CD14-positive monocyte (primary cell): ENCODE measurements around the gene FGFBP1. TPM values are rescaled to one million over a fixed set of nuclear protein-coding genes. Genes with fewer than 3 reads are reported as not detected.

Experiments
- DNase-seq, 3 donors: peaks; one replicate each; pipeline ENCODE4 v3.0.0-alpha.2; 2011 to 2022
- H2AFZ ChIP-seq: 2 replicates; pipeline ENCODE4 v1.6.0; 2012; ENCODE audit warnings: mild to moderate bottlenecking, low read depth, low read length, inconsistent platforms; ENCODE audit not compliant: insufficient read depth, poor library complexity, severe bottlenecking
- H3K27ac ChIP-seq, 2 donors: 1 replicate in 1 of 2; 2 replicates in 1 of 2; pipeline ENCODE4 v1.5.1; 2012 to 2013; ENCODE audit warnings: low read length in 2 of 2, control low read depth in 1 of 2, inconsistent platforms in 1 of 2, low read depth in 1 of 2, mild to moderate bottlenecking in 1 of 2
- H3K27me3 ChIP-seq, 2 donors: one replicate each; pipeline versions ENCODE4 v1.6.0 to v1.6.1; 2011 to 2013; ENCODE audit warnings: low read length in 2 of 2; ENCODE audit not compliant: control insufficient read depth in 2 of 2, insufficient read depth in 2 of 2
- H3K36me3 ChIP-seq, 2 donors: replicated peaks in 1 of 2; 1 replicate in 1 of 2; 2 replicates in 1 of 2; pipeline versions ENCODE4 v1.5.1 to v1.6.1; 2012 to 2013; ENCODE audit warnings: low read length in 2 of 2, control low read depth in 1 of 2, inconsistent platforms in 1 of 2, mild to moderate bottlenecking in 1 of 2; ENCODE audit not compliant: insufficient read depth in 2 of 2, control insufficient read depth in 1 of 2
- H3K4me1 ChIP-seq, 2 donors: 1 replicate in 1 of 2; 2 replicates in 1 of 2; pipeline versions ENCODE4 v1.5.1 to v1.6.1; 2012 to 2013; ENCODE audit warnings: low read length in 2 of 2, control low read depth in 1 of 2, inconsistent platforms in 1 of 2, mild to moderate bottlenecking in 1 of 2, moderate library complexity in 1 of 2; ENCODE audit not compliant: insufficient read depth in 2 of 2, control insufficient read depth in 1 of 2
- H3K4me2 ChIP-seq: replicated peaks from 2 replicates; pipeline ENCODE3; 2012; ENCODE audit warnings: low read length, moderate library complexity, mild to moderate bottlenecking; ENCODE audit not compliant: poor library complexity, severe bottlenecking; ENCODE audit errors: extremely low read depth
- H3K4me3 ChIP-seq, 3 experiments: fragments of 200-600 bp in 1 of 3; sonication (generic) in 1 of 3; replicated peaks in 1 of 3; 1 replicate in 2 of 3; 2 replicates in 1 of 3; pipeline ENCODE4 v1.5.1; 2011 to 2013; ENCODE audit warnings: low read length in 3 of 3, mild to moderate bottlenecking in 3 of 3, control low read depth in 2 of 3, low read depth in 2 of 3, inconsistent platforms in 1 of 3, moderate library complexity in 1 of 3
- H3K79me2 ChIP-seq: 2 replicates; pipeline ENCODE4 v1.6.0; 2012; ENCODE audit warnings: mild to moderate bottlenecking, control low read depth, inconsistent platforms, low read length, moderate library complexity; ENCODE audit not compliant: insufficient read depth
- H3K9ac ChIP-seq: 2 replicates; pipeline ENCODE4 v1.6.0; 2017; ENCODE audit warnings: low read length, mild to moderate bottlenecking; ENCODE audit not compliant: insufficient read depth, poor library complexity, severe bottlenecking
- H3K9me3 ChIP-seq, 2 donors: replicated peaks in 1 of 2; 1 replicate in 1 of 2; 2 replicates in 1 of 2; pipeline versions ENCODE4 v1.5.1 to v1.6.1; 2012 to 2013; ENCODE audit warnings: low read length in 2 of 2, control low read depth in 1 of 2; ENCODE audit not compliant: control insufficient read depth in 1 of 2, insufficient read depth in 1 of 2
- H4K20me1 ChIP-seq: 2 replicates; pipeline ENCODE4 v1.6.0; 2012; ENCODE audit warnings: mild to moderate bottlenecking, low read length, control low read depth, moderate library complexity; ENCODE audit not compliant: insufficient read depth
- H3K27ac Mint-ChIP-seq, 7 donors: one replicate each; pipeline ENCODE4 v1.8.0; 2020; ENCODE audit warnings: mild to moderate bottlenecking in 7 of 7, mixed read lengths in 7 of 7, moderate library complexity in 6 of 7, inconsistent platforms in 2 of 7
- H3K27me3 Mint-ChIP-seq, 3 donors: one replicate each; pipeline ENCODE4 v1.8.0; 2021 to 2022; ENCODE audit warnings: low read depth in 3 of 3, mild to moderate bottlenecking in 3 of 3, mixed read lengths in 3 of 3, moderate library complexity in 3 of 3, inconsistent platforms in 1 of 3
- H3K36me3 Mint-ChIP-seq, 2 donors: one replicate each; pipeline ENCODE4 v1.8.0; 2020; ENCODE audit warnings: mixed read lengths in 2 of 2, inconsistent platforms in 1 of 2, mild to moderate bottlenecking in 1 of 2
- H3K4me1 Mint-ChIP-seq: one replicate; pipeline ENCODE4 v1.8.0; 2020; ENCODE audit warnings: mild to moderate bottlenecking, mixed read lengths
- H3K4me3 Mint-ChIP-seq, 2 donors: one replicate each; pipeline ENCODE4 v1.8.0; 2020; ENCODE audit warnings: mild to moderate bottlenecking in 2 of 2, mixed read lengths in 2 of 2, moderate library complexity in 1 of 2
- H3K9me3 Mint-ChIP-seq, 7 donors: one replicate each; pipeline ENCODE4 v1.8.0; 2020 to 2022; ENCODE audit warnings: mixed read lengths in 7 of 7, mild to moderate bottlenecking in 6 of 7, moderate library complexity in 6 of 7, inconsistent platforms in 2 of 7
- CTCF ChIP-seq: fragments of 200-600 bp; IDR thresholded peaks from one replicate; pipeline ENCODE4 v1.8.0; 2022; ENCODE audit warnings: antibody characterized with exemption, mild to moderate bottlenecking
- WGBS: methylation state at CpG from one replicate; pipeline ENCODE4 v1.1.5; 2013; ENCODE audit warnings: missing lambda C conversion rate; ENCODE audit not compliant: insufficient coverage; 5-methylcytosine and 5-hydroxymethylcytosine counted together
- intact Hi-C, 2 donors: fragments of 100-400 bp; cut with micrococcal nuclease; formaldehyde crosslinking; loops; one replicate each; pipeline versions ENCODE4 v1.15.0 to v1.15.1; 2023
- polyA minus RNA-seq: library from RNA; depleted of rRNA, polyadenylated mRNA; stranded (reverse); fragments of >200 nt; gene quantifications from 2 replicates; pipeline ENCODE4 v1.2.3, GENCODE V29; 2012
- polyA plus RNA-seq, 3 donors: library from polyadenylated mRNA; depleted of rRNA in 1 of 3; unstranded in 2 of 3; stranded (reverse) in 1 of 3; fragments of 300-500 nt in 2 of 3; fragments of >200 nt in 1 of 3; fragmentation: Illumina TruSeq in 2 of 3; gene quantifications; 1 replicate in 2 of 3; 2 replicates in 1 of 3; pipeline ENCODE4 v1.2.3, GENCODE V29; 2012 to 2021
- total RNA-seq, 12 experiments: library from RNA in 1 of 12; stranded (reverse) in 1 of 12; fragments of 120-200 nt in 1 of 12; gene quantifications; one replicate each; pipeline ENCODE4 v1.2.4 and lab custom pipeline; 2013 to 2026; ENCODE audit warnings: mixed read lengths in 6 of 12, inconsistent platforms in 1 of 12

The FGFBP1 gene
- total RNA-seq (2013): not detected
- polyA plus RNA-seq (not detected), polyA minus RNA-seq (not detected in 2 replicates), total RNA-seq (lab: John Stamatoyannopoulos, UW) (0 to 0.35 (median 0) reads per million in 11 experiments)

- no peaks in the 10 kb centered on the region for H3K4me1 ChIP-seq
- intact Hi-C loops: no loop called here
- no peak for TF ChIP-seq CTCF
- DNase-seq: no peak
- whole genome bisulfite sequencing: no CpG with 5 or more reads among the region's 4 CpGs
- no peaks in the 10 kb centered on the region for H3K27me3 ChIP-seq
- H3K27ac ChIP-seq: no peak within 1 kb of the TSS
- H3K4me1 Mint-ChIP-seq: no peaks in the 10 kb centered on the region
- H3K36me3 Mint-ChIP-seq: no peaks in the 10 kb centered on the region
- no peak within 1 kb of the TSS for H3K4me3 ChIP-seq
- H4K20me1 ChIP-seq: no peaks in the 10 kb centered on the region
- H3K9me3 Mint-ChIP-seq: no peaks in the 10 kb centered on the region
- H3K4me3 Mint-ChIP-seq: no peak within 1 kb of the TSS
- peaks cover 0 to 5% (median 1%) of the 10 kb centered on the region in 3 donors for H3K27me3 Mint-ChIP-seq
- no peaks in the 10 kb centered on the region for H3K9me3 ChIP-seq
- H3K27ac Mint-ChIP-seq: peak within 1 kb of the TSS in 1 of 7 donors; percentile 3
- H2AFZ ChIP-seq: no peak within 1 kb of the TSS
- no peaks in the 10 kb centered on the region for H3K36me3 ChIP-seq
- no peak within 1 kb of the TSS for H3K9ac ChIP-seq
- H3K79me2 ChIP-seq: no peaks in the 10 kb centered on the region
- no peak within 1 kb of the TSS for H3K4me2 ChIP-seq
These were observed at the start of gene FGFBP1 for GRCh38 chr4:15938640-15939039. FGFBP1 (minus strand) TSS chr4:15938740; CDS start chr4:15936632, 2,108 bp downstream.

DNA sequence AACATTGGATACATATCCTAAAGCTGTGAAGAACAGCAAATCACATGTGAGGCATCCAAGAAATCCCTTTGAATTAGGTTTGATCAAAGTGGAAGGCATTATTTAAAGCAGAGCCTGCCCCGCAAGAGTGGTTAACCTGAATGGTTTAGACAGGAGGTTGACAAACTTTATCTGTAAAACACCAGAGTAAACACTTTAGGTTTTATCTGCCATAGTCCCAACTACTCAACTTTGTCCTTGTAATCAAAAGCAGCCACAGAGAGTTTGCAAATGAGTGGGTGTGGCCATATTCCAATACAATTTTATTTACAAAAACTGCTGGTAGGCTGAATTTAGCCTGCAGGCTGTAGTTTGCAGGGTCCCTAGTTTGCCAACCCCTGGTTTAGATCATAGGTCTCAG, 49.7 kb upstream of the FGFBP1 start:
- Histone ChIP-seq H3K27me3 (no peaks in the 10 kb centered on the region), H3K36me3 (no peaks in the 10 kb centered on the region), H3K9me3 (no peaks in the 10 kb centered on the region), H3K79me2 (no peaks in the 10 kb centered on the region), H3K27ac (no peak overlapping the region), H4K20me1 (no peaks in the 10 kb centered on the region), H3K4me2 (no peak overlapping the region), H2AFZ (no peak overlapping the region), H3K9ac (no peak overlapping the region), H3K4me3 (no peak overlapping the region), H3K4me1 (peaks cover 10 to 11% of the 10 kb centered on the region in 2 donors)
- Mint-ChIP-seq H3K27ac (no peak overlapping the region), H3K27me3 (no peaks in the 10 kb centered on the region), H3K4me1 (peaks cover 15% of the 10 kb centered on the region), H3K9me3 (no peaks in the 10 kb centered on the region), H3K36me3 (no peaks in the 10 kb centered on the region), H3K4me3 (no peak overlapping the region)
- DNase-seq: no peak
- intact Hi-C loops: no loop called here
- WGBS: no CpG with 5 or more reads among the region's 1 CpG
- TF ChIP-seq CTCF: no peak
